Stimulated activated CD4-positive, alpha-beta T cell treated with anti-CD3 and anti-CD28 coated beads, Interleukin-4, amount 100 ng/mL, for 4 hours (primary cell): Measurements from ENCODE around the gene NDC1.

ENCODE experiments used
- DNase-seq, 2 experiments: peaks; one replicate each; pipeline ENCODE4 v3.0.0-alpha.2; 2020

The NDC1 gene

GRCh38 chr1:53729456-53730223, 108.5 kb downstream of the NDC1 start:
- no peak for DNase-seq

GRCh38 chr1:53728702-53729455, 109.2 kb downstream of the NDC1 start:
- DNase-seq: no peak

GRCh38 chr1:53728196-53728595, 109.9 kb downstream of the NDC1 start:
- DNase-seq: no peak

- no peak for DNase-seq
Observed at GRCh38 chr1:53727461-53728092, 110.5 kb downstream of the NDC1 start.

- no peak for DNase-seq
Observed at GRCh38 chr1:53726009-53726600, 112.0 kb downstream of the NDC1 start.

GRCh38 chr1:53725238-53725689, 112.8 kb downstream of the NDC1 start:
- no peak for DNase-seq

GRCh38 chr1:53722025-53722424, 116.1 kb downstream of the NDC1 start:
- DNase-seq: no peak

- DNase-seq: no peak
Observed at GRCh38 chr1:53721088-53721487, 117.0 kb downstream of the NDC1 start.

- no peak for DNase-seq
Observed at GRCh38 chr1:53719469-53719868, 118.6 kb downstream of the NDC1 start.

GRCh38 chr1:53718443-53718842, 119.7 kb downstream of the NDC1 start:
- DNase-seq: no peak

- DNase-seq: no peak
Observed at GRCh38 chr1:53717025-53717804, 120.9 kb downstream of the NDC1 start.

- no peak for DNase-seq
Observed at GRCh38 chr1:53716150-53716549, 121.9 kb downstream of the NDC1 start.

GRCh38 chr1:53715478-53715877, 122.6 kb downstream of the NDC1 start:
- no peak for DNase-seq
